ENCODE data around the gene COL7A1.

Gene COL7A1

DNA sequence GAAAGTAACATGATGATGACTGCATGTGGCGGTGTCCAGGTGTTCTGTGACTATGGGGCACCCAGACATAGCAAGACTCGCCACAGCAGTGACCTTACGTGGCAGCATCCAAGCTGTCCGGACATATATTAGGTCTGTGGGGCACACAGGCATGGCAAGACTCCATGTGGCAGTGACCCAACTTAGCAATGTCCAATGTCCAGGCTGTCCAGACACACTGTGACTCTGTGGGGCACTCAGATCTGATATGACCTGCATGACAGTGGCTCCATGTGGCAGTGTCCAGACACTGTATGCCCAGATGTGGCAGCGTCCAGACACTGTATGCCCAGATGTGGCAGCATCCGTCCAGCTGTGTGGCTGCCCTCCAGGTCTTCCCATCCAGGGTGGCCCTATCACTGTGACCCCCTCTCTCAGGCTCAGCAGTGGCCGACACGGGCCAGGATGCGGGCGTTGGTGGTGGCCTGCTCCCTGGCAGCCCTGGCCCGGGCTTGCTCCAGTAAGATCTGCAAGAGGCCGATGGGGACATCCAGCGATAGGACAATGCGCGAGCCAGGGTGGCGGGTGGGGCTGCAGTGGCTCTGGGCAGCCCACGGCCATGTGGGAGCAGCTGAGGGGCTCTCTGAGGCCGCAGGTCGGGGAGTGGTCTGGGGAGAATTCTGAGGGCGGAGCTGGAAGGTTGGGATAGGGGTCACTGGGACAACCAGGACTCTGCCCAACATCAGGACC, 32.6 kb downstream of the COL7A1 start:
- Histone ChIP-seq H3K4me3 (ENCODE audit: low read depth, low read length) (no peak overlapping the region), H3K36me3 (ENCODE audit: control insufficient read depth in 1 of 2, insufficient read depth in 2 of 2, low read length in 2 of 2) (peaks cover 23 to 30% of the 10 kb centered on the region in 2 experiments), H3K18ac (ENCODE audit: low read length) (no peak overlapping the region), H3K79me1 (ENCODE audit: low read length) (no peaks in the 10 kb centered on the region), H4K91ac (ENCODE audit: low read depth, low read length) (no peak overlapping the region), H3K9ac (ENCODE audit: low read length) (no peak overlapping the region), H3K4ac (ENCODE audit: low read depth, low read length) (no peak overlapping the region), H2AFZ (ENCODE audit: insufficient read depth, low read length, poor library complexity) (no peak overlapping the region), H3K14ac (ENCODE audit: low read length) (no peak overlapping the region), H2BK12ac (ENCODE audit: low read length) (no peak overlapping the region), H3K4me2 (ENCODE audit: low read length) (no peak overlapping the region), H3K23ac (ENCODE audit: low read length) (no peak overlapping the region), H3K4me1 (ENCODE audit: control insufficient read depth in 1 of 2, insufficient read depth in 2 of 2, low read length in 2 of 2) (peaks cover 8 to 9% of the 10 kb centered on the region in 2 experiments), H4K8ac (ENCODE audit: low read depth, low read length) (no peak overlapping the region), H3K27ac (ENCODE audit: low read depth, low read length) (no peak overlapping the region), H2BK120ac (ENCODE audit: insufficient read depth, low read length, poor library complexity) (no peak overlapping the region), H2AK5ac (ENCODE audit: low read length) (no peak overlapping the region), H4K12ac (ENCODE audit: low read depth, low read length) (no peak overlapping the region), H2BK5ac (ENCODE audit: low read depth, low read length, poor library complexity) (no peak overlapping the region), H3K79me2 (ENCODE audit: control insufficient read depth, insufficient read depth, low read length, poor library complexity) (no peaks in the 10 kb centered on the region), H3K9me3 (ENCODE audit: insufficient read depth, low read depth, low read length) (no peaks in the 10 kb centered on the region), H3K27me3 (ENCODE audit: insufficient read depth, low read length) (no peaks in the 10 kb centered on the region)
- no CpG with 5 or more reads among the region's 20 CpGs for WGBS (ENCODE audit: extremely low coverage, insufficient coverage, insufficient read length)
- no peak for DNase-seq

DNA sequence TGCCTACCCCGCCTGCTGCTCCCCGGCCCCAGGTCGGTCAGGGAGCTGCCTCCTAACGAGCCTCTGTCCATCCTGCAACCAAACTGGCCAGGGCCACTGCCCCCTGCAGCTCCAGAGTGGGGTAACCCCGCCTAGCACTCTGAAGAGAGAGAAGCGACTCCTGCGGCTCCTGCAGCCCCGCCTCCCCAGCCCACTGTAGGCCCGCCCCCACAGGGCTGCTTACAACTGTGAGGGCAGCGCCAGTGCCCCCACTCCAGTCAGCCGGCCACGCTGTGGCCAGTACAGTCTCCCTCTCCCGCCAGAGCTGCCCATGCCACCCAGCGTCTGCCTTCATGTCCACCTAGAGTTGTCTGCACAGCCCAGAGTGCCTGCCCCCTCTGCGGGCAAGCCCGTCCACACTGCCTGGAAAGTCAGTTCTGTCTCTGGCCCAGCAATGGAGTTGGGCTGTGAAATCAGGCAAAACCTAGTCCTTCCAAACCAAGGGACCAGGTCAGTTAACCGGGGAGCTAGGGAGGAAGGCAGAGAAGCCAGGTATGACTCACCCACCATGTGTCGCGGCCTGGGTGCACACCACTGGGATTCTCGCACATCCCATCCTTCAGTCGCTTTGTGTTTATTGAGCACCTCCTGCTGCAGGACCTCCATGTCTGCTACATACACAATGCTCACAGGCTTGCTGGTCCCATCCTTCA, 33.9 kb downstream of the COL7A1 start:
- Histone ChIP-seq H3K4ac (ENCODE audit: low read depth, low read length) (no peak overlapping the region), H3K27me3 (ENCODE audit: insufficient read depth, low read length) (no peaks in the 10 kb centered on the region), H3K14ac (ENCODE audit: low read length) (no peak overlapping the region), H3K23ac (ENCODE audit: low read length) (no peak overlapping the region), H3K27ac (ENCODE audit: low read depth, low read length) (no peak overlapping the region), H4K12ac (ENCODE audit: low read depth, low read length) (no peak overlapping the region), H4K91ac (ENCODE audit: low read depth, low read length) (peak overlapping the region; percentile 7), H3K18ac (ENCODE audit: low read length) (no peak overlapping the region), H3K9ac (ENCODE audit: low read length) (no peak overlapping the region), H2BK5ac (ENCODE audit: low read depth, low read length, poor library complexity) (no peak overlapping the region), H3K9me3 (ENCODE audit: insufficient read depth, low read depth, low read length) (no peaks in the 10 kb centered on the region), H3K4me2 (ENCODE audit: low read length) (no peak overlapping the region), H3K79me1 (ENCODE audit: low read length) (peaks cover 2% of the 10 kb centered on the region), H2BK120ac (ENCODE audit: insufficient read depth, low read length, poor library complexity) (no peak overlapping the region), H2AFZ (ENCODE audit: insufficient read depth, low read length, poor library complexity) (no peak overlapping the region), H2BK12ac (ENCODE audit: low read length) (no peak overlapping the region), H3K36me3 (ENCODE audit: control insufficient read depth in 1 of 2, insufficient read depth in 2 of 2, low read length in 2 of 2) (peaks cover 15 to 24% of the 10 kb centered on the region in 2 experiments), H2AK5ac (ENCODE audit: low read length) (no peak overlapping the region), H3K79me2 (ENCODE audit: control insufficient read depth, insufficient read depth, low read length, poor library complexity) (peaks cover 4% of the 10 kb centered on the region), H3K4me3 (ENCODE audit: low read depth, low read length) (no peak overlapping the region), H3K4me1 (ENCODE audit: control insufficient read depth in 1 of 2, insufficient read depth in 2 of 2, low read length in 2 of 2) (peaks cover 8 to 11% of the 10 kb centered on the region in 2 experiments), H4K8ac (ENCODE audit: low read depth, low read length) (peak overlapping the region; percentile 20)
- peak in 1 of 2 donors; percentile 20 for DNase-seq
- WGBS (ENCODE audit: extremely low coverage, insufficient coverage, insufficient read length), result no CpG with 5 or more reads among the region's 21 CpGs

DNA sequence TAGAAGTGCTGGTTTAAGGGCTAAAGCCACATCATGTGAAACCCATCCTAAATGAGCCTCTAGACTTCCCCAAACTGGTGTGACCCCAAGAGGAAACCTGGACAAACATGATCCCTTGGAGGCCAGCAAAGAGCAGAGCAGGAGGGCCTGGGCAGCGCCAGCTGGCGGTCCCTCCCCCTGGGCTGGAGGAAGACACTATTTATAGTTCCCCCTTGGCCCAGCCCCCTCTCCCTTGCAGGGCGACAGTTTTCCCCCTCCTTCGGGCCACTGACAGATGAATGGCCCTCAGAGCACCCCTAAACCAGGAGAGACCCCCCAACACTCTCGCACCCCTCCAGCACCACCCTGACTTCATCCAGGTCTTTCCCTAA, 34.5 kb downstream of the COL7A1 start:
- Histone ChIP-seq H2BK5ac (ENCODE audit: low read depth, low read length, poor library complexity) (no peak overlapping the region), H3K9ac (ENCODE audit: low read length) (no peak overlapping the region), H2AK5ac (ENCODE audit: low read length) (no peak overlapping the region), H3K27ac (ENCODE audit: low read depth, low read length) (no peak overlapping the region), H3K23ac (ENCODE audit: low read length) (no peak overlapping the region), H2AFZ (ENCODE audit: insufficient read depth, low read length, poor library complexity) (no peak overlapping the region), H4K12ac (ENCODE audit: low read depth, low read length) (no peak overlapping the region), H3K79me1 (ENCODE audit: low read length) (peaks cover 5% of the 10 kb centered on the region), H4K91ac (ENCODE audit: low read depth, low read length) (peak overlapping the region; percentile 7), H3K36me3 (ENCODE audit: control insufficient read depth in 1 of 2, insufficient read depth in 2 of 2, low read length in 2 of 2) (peaks cover 12 to 20% of the 10 kb centered on the region in 2 experiments), H3K4me2 (ENCODE audit: low read length) (no peak overlapping the region), H3K4me3 (ENCODE audit: low read depth, low read length) (no peak overlapping the region), H3K14ac (ENCODE audit: low read length) (no peak overlapping the region), H2BK12ac (ENCODE audit: low read length) (no peak overlapping the region), H4K8ac (ENCODE audit: low read depth, low read length) (peak overlapping the region; percentile 20), H3K18ac (ENCODE audit: low read length) (no peak overlapping the region), H2BK120ac (ENCODE audit: insufficient read depth, low read length, poor library complexity) (no peak overlapping the region), H3K27me3 (ENCODE audit: insufficient read depth, low read length) (no peaks in the 10 kb centered on the region), H3K9me3 (ENCODE audit: insufficient read depth, low read depth, low read length) (no peaks in the 10 kb centered on the region), H3K4me1 (ENCODE audit: control insufficient read depth in 1 of 2, insufficient read depth in 2 of 2, low read length in 2 of 2) (peaks cover 12 to 14% of the 10 kb centered on the region in 2 experiments), H3K79me2 (ENCODE audit: control insufficient read depth, insufficient read depth, low read length, poor library complexity) (peaks cover 7% of the 10 kb centered on the region), H3K4ac (ENCODE audit: low read depth, low read length) (no peak overlapping the region)
- no peak for DNase-seq
- no CpG with 5 or more reads among the region's 5 CpGs for WGBS (ENCODE audit: extremely low coverage, insufficient coverage, insufficient read length)

DNA sequence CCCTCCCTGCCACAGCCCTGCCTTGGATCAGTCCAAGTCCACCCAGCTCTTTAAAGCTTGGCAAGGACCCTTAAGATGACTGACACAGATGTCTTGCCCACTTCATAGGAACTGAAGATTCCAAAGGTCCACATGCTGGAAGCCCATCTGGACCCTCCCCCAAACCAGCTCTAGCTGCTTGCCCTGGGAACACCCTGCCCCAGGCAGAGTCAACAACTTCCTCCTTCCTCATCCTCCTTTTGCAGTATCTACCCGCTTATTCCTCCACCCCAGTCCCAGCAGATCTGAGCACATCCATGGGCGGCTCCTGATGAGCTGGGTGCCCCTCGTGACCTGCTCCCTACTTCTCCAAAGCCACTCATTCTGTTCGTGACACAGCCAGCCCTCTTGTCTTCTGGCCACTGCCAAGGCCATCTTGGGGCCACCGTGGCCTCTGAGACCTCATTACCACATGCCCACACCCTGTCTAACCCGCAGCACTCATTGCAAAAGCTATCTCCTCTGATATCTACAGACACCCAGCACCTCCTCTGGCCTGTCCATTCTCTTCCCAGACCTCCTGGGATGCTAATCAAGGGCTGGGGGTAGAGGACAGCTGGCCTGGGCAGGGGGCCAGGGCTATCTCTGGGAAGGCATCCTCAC, 36.5 kb downstream of the COL7A1 start:
- WGBS (ENCODE audit: extremely low coverage, insufficient coverage, insufficient read length), result no CpG with 5 or more reads among the region's 6 CpGs
- Histone ChIP-seq H3K4me1 (ENCODE audit: control insufficient read depth in 1 of 2, insufficient read depth in 2 of 2, low read length in 2 of 2) (peaks cover 15 to 19% of the 10 kb centered on the region in 2 experiments), H3K9ac (ENCODE audit: low read length) (no peak overlapping the region), H3K4me3 (ENCODE audit: low read depth, low read length) (no peak overlapping the region), H3K36me3 (ENCODE audit: control insufficient read depth in 1 of 2, insufficient read depth in 2 of 2, low read length in 2 of 2) (peaks cover 5 to 9% of the 10 kb centered on the region in 2 experiments), H3K14ac (ENCODE audit: low read length) (no peak overlapping the region), H4K8ac (ENCODE audit: low read depth, low read length) (no peak overlapping the region), H2BK5ac (ENCODE audit: low read depth, low read length, poor library complexity) (no peak overlapping the region), H4K12ac (ENCODE audit: low read depth, low read length) (no peak overlapping the region), H2AFZ (ENCODE audit: insufficient read depth, low read length, poor library complexity) (no peak overlapping the region), H2AK5ac (ENCODE audit: low read length) (peak overlapping the region; percentile 57), H3K27ac (ENCODE audit: low read depth, low read length) (no peak overlapping the region), H3K23ac (ENCODE audit: low read length) (no peak overlapping the region), H3K4ac (ENCODE audit: low read depth, low read length) (no peak overlapping the region), H3K79me1 (ENCODE audit: low read length) (peaks cover 5% of the 10 kb centered on the region), H2BK12ac (ENCODE audit: low read length) (no peak overlapping the region), H3K18ac (ENCODE audit: low read length) (no peak overlapping the region), H3K27me3 (ENCODE audit: insufficient read depth, low read length) (no peaks in the 10 kb centered on the region), H3K9me3 (ENCODE audit: insufficient read depth, low read depth, low read length) (no peaks in the 10 kb centered on the region), H3K4me2 (ENCODE audit: low read length) (no peak overlapping the region), H2BK120ac (ENCODE audit: insufficient read depth, low read length, poor library complexity) (no peak overlapping the region), H3K79me2 (ENCODE audit: control insufficient read depth, insufficient read depth, low read length, poor library complexity) (peaks cover 7% of the 10 kb centered on the region), H4K91ac (ENCODE audit: low read depth, low read length) (no peak overlapping the region)
- DNase-seq, result peak; percentile 17 to 38
